NCI-H1930 (cell line): ENCODE results near the gene PPP1R15B.

ENCODE experiments used
- DNase-seq, 2 experiments: peaks; one replicate each; lab custom pipeline; 2025; lab: John Stamatoyannopoulos, UW

The PPP1R15B gene

DNA sequence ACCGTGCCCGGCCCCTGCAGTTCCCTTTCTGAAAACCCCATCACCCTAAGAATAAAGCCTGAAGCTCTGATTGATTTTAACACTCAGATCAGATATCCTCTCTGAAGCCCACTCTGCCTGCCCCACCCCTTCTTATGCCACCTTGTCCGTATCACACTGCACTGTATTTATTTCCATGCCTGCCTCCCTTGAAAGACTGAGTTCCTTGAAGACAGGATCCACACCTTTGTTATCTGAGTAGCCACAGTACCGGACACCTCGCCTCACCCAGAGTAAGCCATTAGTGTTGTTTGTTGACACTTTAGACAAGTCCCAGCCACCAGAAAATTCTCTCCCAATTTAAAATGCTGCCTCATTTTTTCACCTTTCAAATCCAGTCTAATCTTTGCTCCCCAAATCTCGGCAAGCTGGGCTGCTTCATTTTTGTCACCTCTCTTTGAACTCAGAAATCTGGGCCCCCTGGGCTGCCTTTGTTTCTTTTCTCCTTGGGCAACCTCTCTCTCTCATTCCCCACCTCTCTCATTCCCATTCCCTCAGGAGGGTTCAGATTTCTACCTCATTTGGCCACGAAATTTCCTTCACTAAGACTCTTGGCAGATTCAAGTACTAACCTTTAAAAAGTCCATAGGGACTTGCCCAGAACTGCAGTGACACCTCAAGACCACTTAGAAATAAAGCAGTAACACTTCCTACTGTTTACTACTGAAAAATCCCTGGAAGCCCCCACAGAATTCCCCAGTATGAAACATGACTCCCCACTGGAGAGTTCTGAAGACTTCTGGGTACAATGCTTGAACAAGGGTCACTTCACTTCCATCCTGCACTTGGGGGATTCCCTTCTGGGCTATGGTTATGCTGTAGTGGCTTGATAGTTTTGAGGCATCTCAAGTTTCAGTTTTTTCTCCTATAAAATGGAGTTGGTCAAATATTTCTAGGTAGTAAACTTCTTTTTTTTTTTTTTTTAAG, 8.7 kb upstream of the PPP1R15B start:
- no peak for DNase-seq

DNA sequence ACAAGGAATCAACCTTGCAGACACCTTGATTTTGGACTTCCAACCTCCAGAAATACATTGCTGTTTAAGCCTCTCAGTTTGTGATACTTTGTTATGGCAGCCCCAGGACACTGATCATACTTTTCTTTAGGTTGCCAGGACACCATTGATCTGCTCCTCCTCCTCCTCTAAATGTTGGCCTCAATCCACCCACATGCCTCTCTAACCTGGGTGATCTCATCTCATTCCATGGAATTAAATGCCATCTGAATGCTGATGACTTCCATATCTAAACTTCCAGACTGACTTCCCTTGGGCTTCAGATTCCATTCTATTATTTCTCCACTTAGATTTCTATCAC, 7.4 kb upstream of the PPP1R15B start:
- DNase-seq, result no peak

DNA sequence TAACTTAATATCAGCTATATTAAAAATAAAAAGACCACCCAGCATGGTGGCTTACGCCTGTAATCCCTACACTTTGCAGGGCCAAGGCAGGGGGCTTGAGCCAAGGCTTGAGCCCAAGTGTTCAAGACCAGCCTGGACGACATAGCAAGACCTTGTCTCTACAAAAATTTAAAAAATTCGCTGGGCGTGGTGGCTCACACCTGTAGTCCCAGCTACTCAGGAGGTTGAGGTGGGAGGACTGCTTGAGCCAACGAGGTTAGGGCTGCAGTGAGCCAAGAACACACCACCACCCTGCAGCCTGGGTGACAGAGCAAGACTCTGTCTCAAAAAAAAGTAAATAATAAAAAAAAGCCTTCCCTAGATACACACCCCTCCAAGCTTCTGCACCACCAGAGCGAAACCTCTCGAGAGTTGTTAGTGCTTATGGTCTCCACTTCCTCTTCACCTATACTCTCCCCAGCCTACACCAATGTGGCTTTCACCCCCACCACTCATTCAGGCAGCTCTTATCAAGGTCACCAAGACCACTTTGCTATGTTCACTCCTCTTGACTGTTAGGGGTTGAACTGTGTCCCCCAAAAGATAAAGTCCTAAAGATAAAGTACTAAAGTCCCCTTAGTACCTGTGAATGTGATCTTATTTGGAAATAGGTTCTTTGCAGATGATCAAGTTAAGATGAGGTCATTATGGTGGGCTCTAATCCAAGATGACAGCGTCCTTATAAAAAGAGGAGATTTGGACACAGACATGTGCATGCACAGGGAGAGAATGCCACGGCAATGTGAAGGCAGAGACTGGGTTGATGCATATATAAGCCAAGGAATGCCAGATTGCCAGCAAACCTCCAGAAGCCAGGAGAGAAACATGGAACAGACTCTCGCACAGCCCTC, 6.8 kb upstream of the PPP1R15B start:
- DNase-seq, result no peak

DNA sequence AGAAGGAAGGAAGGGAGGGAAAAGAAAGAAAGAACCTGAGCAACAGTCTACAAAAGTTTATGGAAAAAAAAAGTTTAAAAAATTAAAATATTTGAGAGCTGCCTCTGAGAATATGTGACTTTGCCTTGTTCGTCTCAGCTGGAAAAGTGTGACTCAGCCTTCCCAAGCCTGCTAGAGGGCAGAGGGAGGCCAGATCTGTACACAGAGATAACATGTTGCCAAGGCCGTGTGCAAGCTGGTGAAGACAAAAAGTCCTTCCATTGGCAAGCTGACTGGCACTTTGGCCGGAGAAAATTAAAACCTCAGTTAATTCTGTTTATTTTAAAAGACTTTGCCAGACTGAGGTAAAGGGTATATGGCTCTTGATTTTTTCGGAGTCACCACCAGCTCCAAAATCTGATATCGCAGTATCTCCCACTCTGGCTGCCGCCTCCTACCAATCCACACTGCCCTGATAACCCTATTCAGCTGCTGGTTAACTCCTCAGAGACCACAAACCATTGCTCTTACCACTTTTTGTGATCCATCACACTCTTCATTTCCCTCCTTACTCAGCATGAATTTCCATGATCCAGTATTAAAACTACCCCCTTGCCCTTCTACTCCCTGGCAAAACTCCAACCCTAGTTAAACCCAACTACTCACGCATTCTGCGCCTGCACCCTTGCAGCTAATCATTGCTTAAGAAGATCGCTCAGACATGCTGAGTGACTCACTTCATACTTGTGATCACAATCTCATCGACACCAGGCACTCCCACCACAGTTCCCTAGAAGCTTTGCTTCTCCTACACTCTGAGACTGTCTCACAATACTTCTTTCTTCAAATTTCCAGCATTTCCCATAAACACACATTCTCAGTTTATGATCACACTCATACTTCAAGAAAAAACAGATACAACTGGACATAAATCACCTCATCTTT, 5.7 kb upstream of the PPP1R15B start:
- no peak for DNase-seq

DNA sequence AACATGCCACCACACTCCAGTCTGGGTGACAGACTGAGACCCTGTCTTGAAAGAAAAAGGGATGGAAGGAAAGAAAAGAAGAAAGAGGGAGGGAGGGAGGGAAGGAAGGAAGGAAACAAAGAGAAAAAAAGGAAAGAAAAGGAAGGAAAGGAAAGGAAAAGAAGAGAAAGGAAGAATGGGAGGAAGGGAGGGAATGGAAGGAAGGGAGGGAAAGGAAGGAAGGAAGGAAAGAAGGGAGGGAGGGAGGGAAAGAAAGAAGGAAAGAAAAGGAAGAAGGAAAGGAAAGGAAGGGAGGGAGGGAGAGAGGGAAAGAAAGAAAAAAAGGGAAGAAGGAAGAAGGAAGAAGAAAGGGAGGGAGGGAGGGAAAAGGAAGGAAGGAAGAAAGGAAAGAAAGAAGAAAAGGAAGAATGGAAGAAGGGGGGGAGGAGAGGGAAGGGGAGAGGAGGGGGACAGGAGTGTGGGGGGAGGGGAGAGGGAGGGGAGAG, 5.0 kb upstream of the PPP1R15B start:
- no peak for DNase-seq

DNA sequence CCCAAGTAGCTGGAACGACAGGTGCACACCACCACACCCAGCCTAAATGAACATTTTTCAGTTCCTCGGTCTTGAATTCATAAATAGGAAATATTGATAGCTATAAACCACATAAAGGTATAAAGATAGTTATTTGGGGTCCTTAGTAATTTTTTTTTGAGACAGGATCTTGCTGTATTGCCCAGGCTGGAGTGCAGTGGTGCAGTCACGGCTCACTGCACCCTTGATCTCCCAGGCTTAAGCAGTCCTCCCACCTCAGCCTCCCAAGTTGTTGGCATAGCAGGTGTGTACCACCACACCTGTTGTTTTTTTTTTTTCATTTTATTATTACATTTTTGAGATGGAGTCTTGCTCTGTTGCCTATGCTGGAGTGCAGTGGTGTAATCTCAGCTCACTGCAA, 3.7 kb upstream of the PPP1R15B start:
- DNase-seq, result no peak

DNA sequence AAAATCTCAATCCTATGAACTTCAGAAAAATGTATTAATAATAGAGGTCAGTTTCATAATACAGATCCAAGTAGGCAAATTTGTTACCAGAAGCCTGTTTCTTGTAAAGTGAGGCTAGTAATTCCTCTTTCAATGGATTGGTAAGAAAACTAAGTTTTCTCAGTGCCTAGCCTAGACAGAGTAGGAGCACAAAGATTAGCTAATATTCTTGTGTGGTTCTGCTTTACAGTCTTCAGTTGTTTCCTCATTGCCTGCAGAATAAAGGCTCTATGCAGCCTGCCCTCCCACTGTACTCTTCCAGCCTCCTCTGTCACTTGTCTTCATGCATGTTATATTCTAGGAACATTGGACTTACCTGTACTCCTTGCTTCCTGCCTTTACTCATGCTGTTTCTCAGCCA, 2.4 kb upstream of the PPP1R15B start:
- DNase-seq, result no peak

DNA sequence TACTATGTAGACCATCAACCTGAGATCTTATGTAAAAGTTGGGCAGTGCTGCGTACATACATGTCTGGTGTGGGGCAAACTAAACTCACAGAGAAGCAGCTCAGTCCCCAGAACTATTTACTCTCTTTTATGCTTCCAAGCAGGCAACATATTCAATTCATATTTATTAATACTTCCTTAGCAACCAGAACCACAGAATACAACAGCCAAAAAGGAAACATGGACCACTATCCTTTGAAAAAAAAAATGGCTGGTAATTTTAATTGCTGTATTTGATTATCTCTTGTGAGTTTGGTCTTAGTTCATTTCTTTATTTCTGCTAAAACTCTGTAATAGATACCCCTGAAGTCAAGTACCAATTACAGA, 1.5 kb upstream of the PPP1R15B start:
- no peak for DNase-seq

DNA sequence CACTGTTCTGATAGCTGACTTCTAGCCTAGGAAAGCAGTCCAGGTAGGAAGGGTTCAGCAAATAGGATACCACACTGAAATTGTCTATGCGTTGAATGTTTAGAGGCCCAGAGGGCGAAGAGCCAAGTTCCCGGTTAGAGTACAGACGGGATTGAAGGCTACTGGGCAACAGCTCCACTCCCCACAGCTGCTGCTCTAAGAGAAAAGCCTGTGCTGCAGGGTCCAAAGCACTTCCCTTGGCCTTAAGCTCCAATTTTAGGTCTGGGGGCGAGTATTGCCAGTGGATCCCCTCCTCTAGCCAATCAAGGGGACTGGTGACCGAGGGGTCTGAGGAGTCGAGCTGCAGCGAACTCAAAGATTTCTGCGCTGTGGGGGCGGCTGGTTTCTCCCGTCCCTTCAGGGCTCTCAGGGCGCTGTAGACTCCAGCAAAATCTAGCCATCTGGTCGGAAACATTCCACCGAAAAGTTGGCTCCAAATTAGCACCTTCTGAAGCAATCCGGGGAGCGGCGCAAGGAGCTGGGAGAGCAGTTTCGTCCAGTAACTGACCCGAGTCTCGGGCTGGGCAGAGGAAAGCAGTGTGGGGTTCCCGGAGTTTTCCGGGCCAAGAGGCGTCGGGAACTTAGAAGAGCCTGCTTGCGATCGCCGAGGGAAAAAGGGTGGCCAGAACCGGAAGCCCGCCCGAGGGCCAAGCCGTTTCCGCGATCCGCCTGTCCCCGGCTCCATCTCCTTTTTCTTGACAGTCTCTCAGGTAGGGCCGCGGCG, 748 bp downstream of the PPP1R15B start:
- DNase-seq, result no peak

DNA sequence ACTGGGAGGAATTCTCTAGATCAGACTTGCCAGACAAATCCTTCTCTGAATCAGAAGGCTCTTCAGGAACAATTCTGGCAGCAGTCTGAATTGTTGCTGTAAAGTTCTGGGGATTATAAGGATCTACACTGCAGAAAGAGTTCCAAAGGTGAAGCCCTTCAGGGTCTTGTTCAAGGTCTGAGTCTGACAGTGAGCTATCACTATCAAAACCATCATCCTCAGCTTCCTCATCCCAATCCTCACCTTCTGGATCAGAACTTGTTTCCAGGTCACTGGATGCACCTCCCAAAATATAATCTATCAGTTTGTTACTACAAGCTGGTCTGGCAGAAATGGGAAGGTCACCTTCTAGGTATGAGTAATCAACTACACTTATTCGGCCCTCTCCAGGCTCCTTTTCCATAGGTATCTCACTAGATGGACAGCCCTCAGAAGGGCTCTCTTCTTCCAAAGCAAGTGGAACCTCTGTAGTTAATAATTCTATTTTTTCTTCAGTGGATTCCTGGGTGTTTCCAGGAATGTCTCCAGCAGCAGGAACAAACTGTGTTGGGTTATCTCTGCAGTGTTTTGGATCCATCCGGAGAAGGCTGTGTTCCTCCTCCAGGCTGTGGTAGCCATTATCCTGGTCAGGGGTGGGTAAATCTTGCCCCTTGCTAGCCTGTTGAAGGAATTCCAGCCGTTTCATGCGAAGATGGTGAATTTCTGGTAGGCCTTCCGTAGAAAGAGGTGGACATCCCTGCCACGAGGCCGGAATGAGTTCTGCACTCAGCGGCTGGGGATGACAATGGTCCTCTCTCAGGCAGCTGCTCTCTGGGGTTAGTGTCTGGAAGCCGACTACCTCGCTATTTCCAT, 1.6 kb downstream of the PPP1R15B start:
- DNase-seq, result no peak

DNA sequence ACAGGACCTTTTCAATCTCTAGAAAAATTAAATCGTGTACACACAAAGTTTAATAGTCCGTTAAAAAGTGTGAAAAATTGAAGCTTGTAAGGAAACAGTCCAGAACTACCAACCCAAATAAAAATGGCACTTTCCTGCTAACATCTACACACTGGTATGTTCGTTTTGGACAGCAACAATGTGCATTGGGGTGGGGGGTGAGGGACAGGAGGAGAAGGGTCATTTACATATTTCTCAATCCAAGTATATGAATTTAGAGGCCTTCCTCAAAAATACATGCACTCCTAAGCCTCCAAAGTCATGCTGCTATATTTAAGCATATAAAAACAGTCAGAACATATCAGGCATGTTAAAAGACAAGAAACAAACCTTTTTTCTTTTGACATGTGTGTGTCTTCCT, 2.5 kb downstream of the PPP1R15B start:
- DNase-seq, result no peak

DNA sequence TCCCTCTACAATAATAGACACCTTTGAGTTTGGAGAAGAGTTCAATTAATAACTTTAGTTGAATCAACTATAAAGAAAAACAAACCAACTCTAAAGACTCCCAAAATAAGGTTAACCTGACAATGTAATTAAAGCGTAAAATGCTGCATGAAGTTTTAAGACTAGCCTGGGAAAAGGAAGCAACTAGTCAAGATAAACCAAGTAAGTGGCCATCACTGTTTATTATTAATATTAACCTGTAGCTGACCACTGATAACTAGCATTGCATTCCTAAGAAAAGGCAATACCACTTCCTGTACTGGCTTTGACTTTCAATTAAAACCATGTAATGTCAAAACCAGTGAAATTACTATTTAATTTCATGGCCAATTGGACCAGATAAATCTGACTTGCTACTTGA, 3.0 kb downstream of the PPP1R15B start:
- DNase-seq, result no peak

DNA sequence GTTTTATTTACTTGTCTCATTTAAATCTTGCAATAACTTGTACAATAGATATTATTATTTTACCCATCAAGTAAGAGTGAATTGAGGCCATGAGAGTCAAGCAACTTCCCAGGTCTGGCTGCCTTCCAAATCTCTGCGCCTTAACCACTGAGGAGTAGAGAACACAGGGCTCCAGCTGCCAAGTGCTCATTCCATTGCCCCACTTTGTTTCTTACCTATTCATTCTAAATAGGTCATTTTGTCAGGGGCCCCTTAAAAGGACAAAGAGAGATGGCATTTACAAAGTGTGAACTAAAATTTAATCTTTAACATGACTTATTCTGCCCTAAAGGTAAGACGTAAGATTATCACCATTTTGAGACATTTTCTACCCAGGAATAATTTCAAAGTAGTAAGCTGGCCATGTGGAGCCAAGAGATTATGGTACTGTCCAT, 3.5 kb downstream of the PPP1R15B start:
- DNase-seq, result no peak

DNA sequence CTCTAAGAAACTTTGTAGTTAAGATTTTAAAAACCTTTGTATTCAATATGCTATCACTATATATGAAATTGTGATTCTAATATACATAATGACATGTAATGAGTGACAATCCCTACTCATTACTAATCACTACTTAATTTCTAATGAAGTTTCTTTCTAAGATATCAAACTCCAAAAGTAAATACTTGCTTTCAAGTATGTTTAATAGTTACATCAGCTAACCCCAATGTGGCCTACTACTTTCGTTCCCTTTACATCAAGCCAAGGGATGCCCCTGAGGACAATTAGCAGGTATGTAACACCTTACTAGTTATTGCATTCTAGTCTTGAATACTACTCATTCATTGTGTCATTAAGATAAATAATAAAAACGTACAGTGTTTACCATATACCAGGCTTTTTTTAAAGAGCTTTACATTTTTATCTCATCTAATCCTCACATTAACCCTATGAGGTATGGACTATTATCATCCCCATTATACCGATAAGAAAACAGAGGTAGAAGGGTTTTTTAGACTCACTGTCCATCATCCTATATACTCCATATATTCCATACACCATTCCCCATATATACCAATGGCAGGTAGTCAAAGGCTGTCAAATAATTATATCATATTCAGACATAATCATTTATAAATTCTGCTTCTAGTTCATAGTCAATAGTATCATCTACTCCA, 4.2 kb downstream of the PPP1R15B start:
- no peak for DNase-seq

DNA sequence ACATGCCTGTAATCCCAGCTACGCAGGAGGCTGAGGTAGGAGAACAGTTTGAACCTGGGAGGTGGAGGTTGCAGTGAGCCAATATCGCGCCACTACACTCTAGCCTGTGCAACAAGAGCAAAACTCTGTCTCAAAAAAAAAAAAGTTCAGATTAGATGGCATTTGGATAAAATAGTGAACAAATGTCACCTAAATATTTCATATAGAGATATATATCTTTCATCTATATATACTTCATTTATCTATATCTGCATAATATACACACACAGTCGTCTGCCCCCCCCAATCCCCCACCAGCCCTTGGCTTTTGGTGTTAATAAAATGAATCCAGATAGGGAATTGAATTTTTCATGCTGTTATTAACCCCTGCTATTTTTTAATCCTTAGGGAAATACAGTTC, 5.0 kb downstream of the PPP1R15B start:
- DNase-seq, result no peak

DNA sequence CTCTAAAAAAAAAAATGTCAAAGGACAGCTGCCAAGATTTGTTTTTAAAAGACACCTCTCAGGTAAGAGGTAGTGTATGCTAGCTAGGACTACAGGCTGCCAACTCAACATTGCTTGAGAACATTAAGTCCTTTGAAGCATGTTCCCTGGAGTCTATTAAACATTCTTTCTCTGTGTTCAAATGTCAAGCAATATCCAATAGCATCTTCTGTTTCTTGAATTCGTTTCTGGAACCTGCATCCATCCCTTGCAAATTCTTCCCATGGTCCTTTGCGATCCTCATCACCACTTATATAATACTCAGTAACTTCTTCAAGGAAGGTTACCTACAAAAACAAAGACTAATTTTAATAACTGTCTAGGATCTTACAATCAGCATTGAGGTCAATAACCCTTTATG, 5.6 kb downstream of the PPP1R15B start:
- DNase-seq, result no peak

DNA sequence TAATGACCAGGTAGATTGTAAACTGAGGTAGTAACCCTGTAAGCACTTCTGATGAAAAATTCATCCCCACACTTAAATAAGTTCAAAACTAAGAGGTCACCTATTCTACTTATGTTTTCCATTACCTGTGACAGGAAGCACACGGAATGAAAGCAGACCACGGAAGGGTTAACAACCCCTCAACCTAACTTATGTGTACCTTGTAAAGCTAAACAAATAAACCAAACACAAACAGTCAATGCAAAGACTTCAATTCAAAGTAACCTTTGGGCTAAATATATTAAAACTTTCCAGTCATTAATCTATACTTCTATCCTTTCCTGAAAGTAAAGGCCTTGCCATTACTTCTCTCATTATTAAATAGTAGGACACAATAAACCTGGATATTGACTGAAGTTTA, 7.0 kb downstream of the PPP1R15B start:
- DNase-seq, result no peak

DNA sequence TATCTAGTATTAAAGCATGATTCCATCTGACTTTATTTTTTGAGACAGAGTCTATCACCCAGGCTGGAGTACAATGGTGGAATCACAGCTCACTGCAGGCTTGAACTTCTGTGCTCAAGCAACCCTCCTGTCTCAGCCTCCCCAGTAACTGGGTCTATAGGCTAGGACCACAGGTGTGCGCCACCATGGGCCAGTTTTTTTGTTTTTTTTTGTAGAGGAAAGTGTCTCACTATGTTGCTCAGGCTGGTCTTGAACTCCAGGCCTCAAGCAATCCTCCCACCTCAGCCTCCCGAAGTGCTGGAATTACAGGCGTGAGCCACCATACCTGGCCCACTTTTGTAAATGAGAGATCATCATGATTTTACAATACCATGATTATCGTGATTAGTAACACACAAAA, 9.2 kb downstream of the PPP1R15B start:
- DNase-seq, result no peak

DNA sequence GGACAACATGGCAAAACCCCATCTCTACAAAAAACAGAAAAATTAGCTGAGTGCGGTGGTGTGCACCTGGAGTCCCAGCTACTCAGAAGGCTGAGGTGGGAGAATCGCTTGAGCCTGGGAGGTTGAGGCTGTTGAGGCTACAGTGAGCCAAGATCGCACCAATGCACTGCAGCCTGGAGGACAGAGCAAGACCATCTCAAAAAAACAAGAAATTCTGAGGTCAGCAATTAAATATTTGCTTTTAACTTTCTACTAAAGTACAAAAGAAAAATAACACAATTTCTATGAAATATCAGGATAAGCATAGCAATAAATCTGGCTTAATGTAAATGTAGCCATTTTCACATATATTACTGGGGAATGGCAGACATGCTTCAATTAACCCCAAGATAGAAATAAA, 9.9 kb downstream of the PPP1R15B start:
- no peak for DNase-seq
